ENCODE measurements around the gene SHISA8. TPM values are rescaled to one million over a fixed set of nuclear protein-coding genes. Genes with fewer than 3 reads are reported as not detected.

SHISA8 gene
- total RNA-seq, 1 donor from 2014 or later = not detected

DNA sequence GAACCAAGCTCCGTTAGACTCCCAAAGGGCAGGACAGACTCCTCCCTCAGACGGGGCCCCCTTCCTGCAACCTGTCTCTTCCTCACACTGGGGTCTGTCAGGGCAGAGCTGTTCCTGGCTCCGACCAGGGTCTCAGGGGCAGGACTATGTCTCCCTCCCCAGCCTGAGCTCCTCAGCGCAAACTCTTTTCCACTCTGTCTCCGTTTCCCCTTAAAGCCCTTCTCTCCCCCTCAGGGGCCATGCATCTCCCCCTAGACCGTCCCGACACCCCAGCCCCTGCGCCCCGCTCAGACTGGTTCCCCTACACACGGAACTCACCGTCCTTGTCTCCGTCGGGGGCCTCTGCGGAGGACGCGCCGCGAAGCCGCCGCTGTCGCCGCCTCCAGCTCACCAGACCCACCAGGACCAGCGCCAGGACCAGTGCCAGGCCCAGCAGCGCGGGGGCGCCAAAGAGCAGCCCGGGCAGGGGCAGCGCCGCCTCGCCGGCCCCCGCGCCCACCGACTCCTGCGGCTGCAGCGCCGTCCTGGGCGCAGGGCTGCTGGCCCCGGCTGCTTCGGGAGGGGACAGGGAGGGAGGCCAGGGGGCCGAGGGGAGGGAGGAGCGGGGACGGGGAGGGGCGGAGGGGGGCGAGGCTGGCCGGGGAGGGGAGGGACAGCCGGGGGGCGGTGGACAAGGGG, 11.0 kb upstream of the SHISA8 start:
- intact Hi-C loops (cut with DNase I) = no loop called here
- TF ChIP-seq CTCF (IDR thresholded peaks at IDR 0.05) = peak; percentile 67
- Histone ChIP-seq H3K36me3 (no peaks in the 10 kb centered on the region), H3K4me3 (peak overlapping the region; percentile 48), H3K9me3 (no peaks in the 10 kb centered on the region), H3K27ac (no peak overlapping the region), H3K27me3 (ENCODE audit: low read depth) (peaks cover 32% of the 10 kb centered on the region), H3K4me1 (peaks cover 6% of the 10 kb centered on the region)
- peak; percentile 83 to 85 for ATAC-seq
- DNase-seq = peak; percentile 76

- no peak overlapping the region for H3K4me3 ChIP-seq
- H3K9me3 ChIP-seq = no peaks in the 10 kb centered on the region
- no peak for TF ChIP-seq CTCF (IDR thresholded peaks at IDR 0.05)
- intact Hi-C loops (cut with DNase I) = no loop called here
- DNase-seq (no peak), ATAC-seq (no peak)
- H3K27me3 ChIP-seq (ENCODE audit: low read depth) = peaks cover 49% of the 10 kb centered on the region
- H3K27ac ChIP-seq = no peak overlapping the region
- H3K4me1 ChIP-seq = peaks cover 25% of the 10 kb centered on the region
- H3K36me3 ChIP-seq = no peaks in the 10 kb centered on the region
These were observed 8.9 kb upstream of the SHISA8 start for GRCh38 chr22:41923595-41924276.

DNA sequence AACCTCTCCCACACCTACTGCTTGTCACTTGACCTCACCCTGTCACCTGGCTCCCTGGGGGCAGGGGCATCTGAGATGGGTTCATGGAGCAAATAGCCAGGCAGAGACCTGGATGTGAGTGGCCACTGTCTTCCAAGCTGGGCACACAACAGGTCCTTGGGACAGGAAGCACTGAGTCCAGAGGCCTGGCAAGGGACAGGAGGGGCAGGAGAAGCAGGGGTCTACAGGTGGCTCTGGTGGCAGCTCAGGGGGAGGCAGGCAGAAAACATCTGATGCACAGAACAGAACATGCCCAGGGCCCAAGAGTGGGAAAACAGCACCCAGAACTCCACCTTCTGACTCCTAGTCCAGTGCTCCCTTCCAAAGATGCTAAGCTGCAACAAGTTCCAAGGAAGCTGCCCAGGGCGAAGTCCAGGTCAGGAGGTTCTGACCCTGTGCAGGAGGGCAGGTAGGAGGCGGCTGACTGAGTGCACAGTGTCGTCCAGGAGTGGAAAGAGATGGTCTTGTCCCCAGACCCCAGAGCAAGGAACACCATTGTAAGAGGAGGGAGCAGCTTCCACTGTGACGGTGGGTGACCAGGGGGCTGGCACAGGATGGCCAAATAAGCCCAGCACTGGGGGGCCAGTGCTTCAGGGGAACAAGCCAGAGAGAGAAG, 8.2 kb upstream of the SHISA8 start:
- Histone ChIP-seq H3K27me3 (ENCODE audit: low read depth) (peaks cover 55% of the 10 kb centered on the region), H3K4me1 (peaks cover 32% of the 10 kb centered on the region), H3K9me3 (no peaks in the 10 kb centered on the region), H3K4me3 (no peak overlapping the region), H3K36me3 (no peaks in the 10 kb centered on the region), H3K27ac (no peak overlapping the region)
- DNase-seq = no peak
- no peak for TF ChIP-seq CTCF (IDR thresholded peaks at IDR 0.05)
- intact Hi-C loops (cut with DNase I) = no loop called here
- ATAC-seq = no peak

DNA sequence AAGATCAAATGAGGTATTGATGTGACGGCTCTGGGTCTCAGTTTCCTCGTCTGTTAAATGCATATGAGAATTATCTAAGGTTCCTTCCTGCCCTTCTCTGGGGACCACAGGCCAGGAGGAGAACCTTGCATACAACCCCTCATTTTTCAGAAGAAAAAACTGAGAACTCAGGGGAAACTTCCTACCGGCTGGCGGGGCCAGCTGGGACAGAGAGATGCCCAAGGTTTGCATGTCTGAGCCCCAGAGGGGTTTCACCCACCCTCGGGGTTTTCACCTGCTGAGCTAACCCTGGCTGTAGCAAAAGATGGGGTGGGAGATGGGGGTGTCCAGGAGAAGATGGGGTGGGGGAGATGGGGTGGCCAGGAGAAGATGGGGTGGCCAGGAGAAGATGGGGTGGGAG, 7.5 kb upstream of the SHISA8 start:
- DNase-seq = no peak
- Histone ChIP-seq H3K4me1 (peaks cover 38% of the 10 kb centered on the region), H3K36me3 (no peaks in the 10 kb centered on the region), H3K9me3 (no peaks in the 10 kb centered on the region), H3K27ac (no peak overlapping the region), H3K4me3 (no peak overlapping the region), H3K27me3 (ENCODE audit: low read depth) (peaks cover 62% of the 10 kb centered on the region)
- intact Hi-C loops (cut with DNase I) = no loop called here
- no peak for ATAC-seq
- TF ChIP-seq CTCF (IDR thresholded peaks at IDR 0.05) = no peak

DNA sequence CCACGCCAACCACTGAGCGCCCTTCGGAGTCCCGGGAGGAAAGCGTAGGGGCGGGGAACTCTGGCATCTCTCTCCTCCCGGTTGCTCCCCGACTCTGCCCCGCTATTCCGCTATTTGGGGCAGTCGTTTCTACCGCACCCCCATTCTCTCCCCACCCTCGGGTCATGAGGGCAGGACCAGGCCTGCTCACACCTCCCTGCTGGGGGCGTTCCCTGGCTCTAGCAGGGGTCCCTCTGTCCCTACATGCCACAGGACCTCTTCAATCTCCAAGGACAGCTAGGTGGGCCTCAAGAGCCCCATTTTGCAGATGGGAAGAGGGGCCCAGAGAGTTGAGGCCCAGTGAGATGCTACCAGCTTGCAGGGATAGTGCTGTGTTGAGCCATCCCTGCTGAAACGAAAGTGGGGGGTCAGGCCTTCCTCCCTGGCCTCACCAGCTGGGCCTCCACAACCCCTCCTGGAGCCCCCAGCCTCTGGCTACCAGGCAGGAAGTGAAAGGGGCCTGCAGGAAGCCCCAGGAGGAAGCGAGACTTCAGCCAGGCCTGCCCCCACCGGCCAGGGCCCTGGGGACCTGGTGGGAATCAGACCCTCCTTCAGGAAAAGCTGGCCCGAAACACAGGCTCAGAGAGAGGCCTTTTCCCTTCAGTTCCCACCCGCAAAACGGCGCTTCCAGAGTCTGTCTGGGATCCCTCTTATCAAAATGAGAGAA, 5.5 kb upstream of the SHISA8 start:
- Histone ChIP-seq H3K9me3 (no peaks in the 10 kb centered on the region), H3K36me3 (no peaks in the 10 kb centered on the region), H3K4me1 (peaks cover 34% of the 10 kb centered on the region), H3K27ac (no peak overlapping the region), H3K27me3 (ENCODE audit: low read depth) (peaks cover 63% of the 10 kb centered on the region), H3K4me3 (peak overlapping the region; percentile 62)
- intact Hi-C loops (cut with DNase I) = no loop called here
- peak in 1 of 2 donors; percentile 2 for ATAC-seq
- no peak for DNase-seq
- no peak for TF ChIP-seq CTCF (IDR thresholded peaks at IDR 0.05)

All from lower lobe of right lung (tissue), 2 donors.